Keratinocyte (primary cell): ENCODE data around the gene THRB.

Source experiments
- CTCF ChIP-seq, 3 experiments: IDR thresholded peaks in 1 of 3; conservative IDR thresholded peaks in 1 of 3; optimal IDR thresholded peaks in 1 of 3; 2 replicates in 2 of 3; 3 replicates in 1 of 3; pipeline versions ENCODE3 to v1.5.1; 2011; ENCODE audit warnings: low read length in 3 of 3, mild to moderate bottlenecking in 3 of 3, moderate library complexity in 2 of 3, control low read depth in 1 of 3, inconsistent platforms in 1 of 3; ENCODE audit not compliant: insufficient read depth in 2 of 3; ENCODE audit errors: extremely low read depth in 1 of 3
- EZH2 ChIP-seq: IDR thresholded peaks from one replicate; pipeline ENCODE4 v1.6.1; 2012; ENCODE audit warnings: inconsistent platforms, mild to moderate bottlenecking, low read length, moderate library complexity

- TF ChIP-seq CTCF (optimal IDR thresholded peaks at IDR 0.05 in 1 of 3, IDR thresholded peaks at IDR 0.05 in 1 of 3, conservative IDR thresholded peaks at IDR 0.05 in 1 of 3; ENCODE audit: extremely low read depth in 1 of 3, insufficient read depth in 2 of 3, low read length in 3 of 3) (no peak), EZH2 (no peak)
Measured at GRCh38 chr3:24197809-24198208, 296.8 kb downstream of the THRB start.
